Activated CD4-positive, alpha-beta T cell treated with anti-CD3 and anti-CD28 coated beads, Interleukin-2, Interleukin-6, amounts not matched to agents 100 ng/mL and 50 ng/mL, durations not matched to agents 16 hours and 8 hours (primary cell): ENCODE data around the gene ITPRID2.
A peak's percentile ranks its signal among the peaks of the same experiment; 100 is the strongest.

ENCODE experiments used
- DNase-seq: peaks from one replicate; pipeline ENCODE4 v3.0.0-alpha.2; 2020

The ITPRID2 gene

DNA sequence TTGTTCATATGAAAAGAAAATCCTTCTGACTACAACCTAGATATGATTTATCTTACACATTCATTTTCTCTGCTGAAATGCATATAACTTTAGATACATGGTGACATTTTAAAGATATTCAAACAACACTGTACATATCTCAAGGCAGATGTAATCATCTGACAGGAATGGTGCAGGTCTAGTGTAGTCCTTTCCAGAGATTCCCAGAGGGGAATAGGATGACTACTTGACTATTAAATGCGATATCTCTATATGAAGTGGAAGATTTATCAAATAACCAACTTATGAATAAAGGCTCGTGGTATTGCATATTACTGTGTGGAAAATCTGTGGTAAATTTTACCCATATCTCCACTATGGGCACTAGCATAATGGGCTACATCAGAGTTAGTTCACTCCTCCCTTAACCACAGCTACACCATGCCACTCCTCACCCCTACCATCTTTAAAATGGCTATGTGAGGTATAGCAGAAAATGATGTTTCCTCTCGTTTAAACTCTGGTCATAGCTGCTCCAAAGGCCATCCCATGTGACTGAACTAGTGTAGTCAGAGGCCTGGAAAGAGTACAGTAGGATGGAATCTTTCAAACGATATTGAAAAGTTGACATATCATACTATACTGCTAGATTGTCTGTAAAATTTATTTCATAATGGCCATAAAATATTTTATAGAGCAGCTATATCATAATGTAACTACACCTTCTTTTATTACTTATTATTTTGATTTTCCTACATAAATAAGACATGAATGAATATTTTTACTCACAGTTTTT lies 9.1 kb upstream of the ITPRID2 start:
- DNase-seq: no peak

- DNase-seq: no peak
Measured at GRCh38 chr2:181884601-181885000, 6.9 kb upstream of the ITPRID2 start.

GRCh38 chr2:181885096-181885495 lies 6.4 kb upstream of the ITPRID2 start:
- DNase-seq: no peak

DNA sequence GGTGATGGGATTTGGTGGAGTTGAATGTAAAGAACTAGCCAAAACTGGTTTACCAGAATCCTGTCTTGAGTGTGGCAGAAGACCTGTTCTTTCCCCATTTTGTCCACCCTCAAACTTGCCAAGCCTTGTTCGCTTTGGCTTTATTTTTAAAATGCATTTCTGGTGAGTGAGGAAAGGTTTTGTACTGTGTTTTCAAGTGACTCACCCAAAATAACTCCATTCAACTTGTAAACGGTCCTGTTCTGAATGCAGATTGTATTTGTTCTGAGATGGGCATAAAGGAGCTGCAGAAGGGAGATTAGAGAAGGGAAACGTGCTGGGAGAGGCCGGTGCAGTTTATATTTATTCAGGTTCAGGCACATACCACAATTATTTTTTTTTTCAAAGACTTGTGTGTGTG lies 5.3 kb upstream of the ITPRID2 start:
- no peak for DNase-seq

GRCh38 chr2:181887045-181887444 lies 4.5 kb upstream of the ITPRID2 start:
- no peak for DNase-seq

DNA sequence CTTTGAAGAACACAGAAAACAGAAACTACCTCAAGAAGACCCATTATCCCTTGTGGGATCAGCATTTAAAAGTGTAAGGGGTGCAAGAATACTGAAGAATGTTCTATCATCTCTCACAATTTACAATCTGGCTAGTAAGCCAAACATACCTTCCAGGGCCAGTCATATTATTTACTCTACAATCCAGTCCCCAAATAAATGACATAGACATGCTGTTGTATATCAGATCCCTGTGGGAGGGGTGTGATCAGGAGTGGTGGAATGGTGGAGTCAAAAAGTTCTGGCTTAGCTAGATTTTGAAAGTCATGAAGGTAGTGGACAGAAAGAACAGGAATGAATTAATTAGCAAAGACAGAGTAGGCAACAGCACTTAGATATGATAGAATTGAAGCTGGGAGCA lies 1.8 kb upstream of the ITPRID2 start:
- DNase-seq: no peak

GRCh38 chr2:181890271-181890670 lies 1.3 kb upstream of the ITPRID2 start:
- no peak for DNase-seq

DNA sequence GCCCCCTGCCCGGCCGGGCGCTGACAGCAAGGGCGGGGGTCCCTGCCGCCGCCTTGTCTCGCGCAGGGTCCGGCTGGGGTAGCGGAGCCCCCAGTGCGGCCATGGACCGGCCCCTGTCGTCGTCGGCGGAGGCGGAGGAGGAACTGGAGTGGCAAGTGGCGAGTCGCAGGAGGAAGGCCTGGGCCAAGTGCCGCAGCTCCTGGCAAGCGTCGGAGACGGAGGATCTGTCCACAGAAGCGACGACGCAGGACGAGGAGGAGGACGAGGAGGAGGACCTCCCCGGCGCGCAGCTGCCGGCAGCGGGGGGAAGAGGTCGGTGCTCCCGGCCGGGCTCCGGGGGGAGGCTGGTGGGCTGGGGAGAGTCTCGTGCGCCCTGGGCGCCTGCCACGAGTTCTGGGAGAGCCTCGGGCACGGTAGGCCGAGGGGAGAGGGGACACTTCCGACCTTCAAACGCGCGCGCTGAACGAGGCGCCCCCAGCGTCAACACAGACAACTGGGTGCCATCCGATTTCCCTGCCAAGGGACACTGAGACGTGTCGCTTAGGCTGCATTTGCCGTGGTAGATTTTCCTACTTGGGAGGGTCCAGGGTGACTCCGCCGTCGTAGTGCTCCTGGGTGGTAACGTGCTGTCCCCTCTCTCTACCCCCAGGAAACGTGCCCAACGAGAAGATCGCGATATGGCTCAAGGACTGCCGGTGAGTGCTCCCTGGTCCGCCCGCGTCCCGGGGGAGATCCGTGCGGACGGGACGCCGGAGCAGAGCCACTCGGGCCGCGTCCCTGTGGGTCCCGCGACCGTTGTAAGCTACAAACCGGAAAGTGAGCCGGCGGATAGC lies 652 bp downstream of the ITPRID2 start:
- peak; percentile 65 for DNase-seq

GRCh38 chr2:181892799-181893435 lies 1.4 kb downstream of the ITPRID2 start:
- no peak for DNase-seq

DNA sequence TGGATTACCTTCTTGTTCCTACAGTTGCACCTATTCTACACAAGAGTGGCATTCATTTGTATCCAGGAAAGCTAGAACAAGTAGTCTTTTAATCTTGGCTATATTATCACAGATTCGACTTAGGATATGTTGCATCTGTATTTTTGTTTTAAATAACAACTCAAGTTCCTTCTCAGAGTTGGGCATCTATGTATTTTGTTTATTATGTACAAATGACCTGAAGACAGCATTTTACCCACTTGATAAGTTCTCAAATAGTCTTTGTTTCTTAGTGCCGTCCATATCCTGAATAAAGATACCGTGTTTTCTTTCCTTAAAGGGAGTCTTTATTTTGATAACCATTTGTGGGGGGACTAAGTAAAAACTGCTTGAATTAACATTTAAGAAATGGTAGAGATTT lies 2.9 kb downstream of the ITPRID2 start:
- DNase-seq: no peak

DNA sequence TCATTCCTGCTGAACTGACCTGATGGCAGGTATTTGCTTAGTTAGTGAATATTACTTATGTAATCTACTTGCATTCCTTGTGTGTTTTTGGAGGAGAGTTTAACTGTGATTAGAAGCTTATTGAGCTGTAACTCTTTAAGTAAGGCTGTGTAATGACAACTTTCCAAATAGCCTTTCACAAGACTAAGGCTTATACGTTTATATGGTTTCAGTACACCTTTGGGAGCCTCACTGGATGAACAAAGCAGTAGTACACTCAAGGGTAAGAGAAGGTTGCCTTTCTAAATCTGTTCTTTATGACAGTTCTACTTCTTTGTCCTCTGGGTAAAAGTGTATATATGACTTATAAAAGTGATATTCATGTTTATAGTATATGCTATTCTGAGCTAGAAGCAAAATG lies 4.3 kb downstream of the ITPRID2 start:
- DNase-seq: no peak

DNA sequence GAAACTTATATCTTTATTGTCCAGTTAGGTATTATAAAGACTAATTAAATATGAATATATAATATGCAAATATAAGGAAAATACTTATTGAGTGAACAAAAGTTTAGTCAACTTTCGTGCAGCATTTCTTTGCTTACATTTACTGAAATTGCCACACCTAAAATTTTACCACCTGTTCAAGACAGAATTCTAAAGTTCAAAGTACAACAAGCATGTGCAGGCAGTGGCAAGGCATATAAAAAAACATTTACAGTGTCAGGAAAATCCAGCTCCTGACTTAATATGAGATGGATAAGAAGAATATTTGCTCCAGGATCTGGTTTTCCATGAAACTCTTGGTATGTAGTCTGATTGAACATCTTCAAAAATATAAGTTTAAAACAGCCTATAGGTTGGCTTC lies 4.8 kb downstream of the ITPRID2 start:
- no peak for DNase-seq

- no peak for DNase-seq
Measured at GRCh38 chr2:181900007-181900651, 8.6 kb downstream of the ITPRID2 start.

DNA sequence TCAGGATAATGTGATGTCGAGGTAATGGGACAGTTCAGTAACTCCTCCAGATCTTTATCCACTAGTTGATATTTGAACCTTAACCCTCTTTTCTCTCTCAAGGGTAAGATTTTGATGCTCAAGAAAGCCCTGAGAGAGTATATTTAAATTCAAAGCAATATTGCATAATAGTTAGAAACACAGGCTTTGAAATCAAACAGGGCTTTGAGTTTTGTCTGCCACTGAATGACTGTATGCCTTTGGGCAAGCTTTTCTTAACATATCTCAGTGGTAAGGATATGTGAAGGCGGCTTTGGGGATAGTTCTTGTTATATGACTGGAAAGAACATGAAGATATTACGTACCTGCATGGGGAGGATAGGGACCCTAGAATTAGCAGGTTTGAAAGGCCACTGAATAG lies 11.1 kb downstream of the ITPRID2 start:
- DNase-seq: no peak

- peak; percentile 28 for DNase-seq
Measured at GRCh38 chr2:181904022-181904632, 12.6 kb downstream of the ITPRID2 start.

GRCh38 chr2:181907057-181907456 lies 15.5 kb downstream of the ITPRID2 start:
- peak; percentile 12 for DNase-seq

DNA sequence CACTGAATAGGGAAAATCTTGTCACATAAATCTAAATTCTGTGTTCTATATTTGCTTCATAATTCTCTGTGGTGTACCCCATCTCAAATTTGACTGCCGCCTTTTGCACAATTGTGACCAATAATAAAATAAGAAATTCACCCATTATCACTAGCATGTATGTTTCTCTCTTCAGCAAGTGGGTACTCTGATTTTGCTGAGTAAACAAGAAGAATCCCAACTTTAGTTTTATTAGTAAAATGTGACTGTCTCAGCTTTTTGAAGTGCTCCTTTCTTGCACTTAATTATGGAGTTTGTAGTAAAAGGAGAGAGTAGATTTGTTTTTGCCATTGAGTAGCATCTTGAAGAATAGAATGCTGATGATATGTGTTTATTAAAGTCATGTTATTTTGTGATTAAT lies 16.1 kb downstream of the ITPRID2 start:
- DNase-seq: no peak

DNA sequence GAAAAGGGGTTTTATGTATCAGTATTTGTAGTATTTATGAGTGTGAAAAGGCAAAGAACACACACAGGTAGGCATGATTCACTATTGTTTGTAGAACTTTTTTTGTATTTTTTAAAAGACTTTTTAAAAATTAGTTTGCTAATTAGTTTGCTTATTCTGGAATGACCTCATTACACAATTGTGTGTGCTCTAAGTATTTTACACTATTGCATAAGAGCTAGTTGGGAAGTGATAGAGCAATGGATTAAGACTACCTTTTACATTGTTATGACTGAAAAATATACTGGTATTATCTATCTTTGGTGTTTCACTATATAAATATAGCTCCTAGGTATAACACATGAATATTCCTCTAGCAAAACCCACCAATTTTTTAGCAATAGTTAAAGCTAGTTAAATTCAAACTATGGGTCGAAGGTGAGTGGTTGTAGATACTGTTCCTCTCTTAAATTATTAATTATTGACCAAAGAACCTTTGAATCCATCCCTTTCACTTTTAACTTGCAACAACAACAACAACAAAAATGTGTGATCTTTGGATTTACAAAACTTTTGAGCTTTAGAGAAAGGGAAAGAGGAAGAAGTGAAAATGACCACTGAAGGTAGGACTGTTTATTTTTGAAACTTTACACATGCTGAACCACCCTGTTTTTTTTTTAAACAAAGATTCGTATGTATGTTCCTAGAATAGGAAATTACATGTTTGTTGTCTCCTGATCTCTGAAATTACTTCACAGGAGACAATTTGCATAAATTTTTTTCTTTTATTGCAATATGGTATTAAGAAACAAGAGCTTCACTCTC lies 18.7 kb downstream of the ITPRID2 start:
- no peak for DNase-seq

- no peak for DNase-seq
Measured at GRCh38 chr2:181911830-181912229, 20.3 kb downstream of the ITPRID2 start.

- DNase-seq: no peak
Measured at GRCh38 chr2:181915102-181915501, 23.6 kb downstream of the ITPRID2 start.

- DNase-seq: no peak
Measured at GRCh38 chr2:181916726-181917718, 25.5 kb downstream of the ITPRID2 start.
